Lung (tissue), 13 donors: ENCODE measurements around the gene ASB13. TPM values are rescaled to one million over a fixed set of nuclear protein-coding genes. Genes with fewer than 3 reads are reported as not detected.

Experiments
- ATAC-seq: fragments of 200-7000 bp; cut with Tn5 transposase; one replicate; pipeline ENCODE4 v1.9.1; 2020; ENCODE audit warnings: moderate number of reproducible peaks; ENCODE audit not compliant: insufficient read depth, low FRiP score
- DNase-seq, 3 donors: peaks; one replicate each; pipeline ENCODE4 v3.0.0-alpha.2; 2013 to 2017
- H3K27ac ChIP-seq, 2 donors: one replicate each; pipeline ENCODE4 v1.5.1; 2013; ENCODE audit warnings: mild to moderate bottlenecking in 2 of 2, moderate library complexity in 2 of 2, control low read depth in 1 of 2, inconsistent platforms in 1 of 2, low read depth in 1 of 2, low read length in 1 of 2
- H3K27me3 ChIP-seq, 3 donors: one replicate each; pipeline ENCODE4 v1.5.1; 2013; ENCODE audit warnings: low read length in 2 of 3; ENCODE audit not compliant: control insufficient read depth in 3 of 3, insufficient read depth in 3 of 3
- H3K36me3 ChIP-seq, 4 donors: one replicate each; pipeline ENCODE4 v1.5.1; 2013; ENCODE audit warnings: low read length in 4 of 4, mild to moderate bottlenecking in 1 of 4, moderate library complexity in 1 of 4; ENCODE audit not compliant: control insufficient read depth in 4 of 4, insufficient read depth in 4 of 4
- H3K4me1 ChIP-seq, 5 donors: one replicate each; pipeline ENCODE4 v1.5.1; 2013; ENCODE audit warnings: low read length in 5 of 5, mild to moderate bottlenecking in 2 of 5, moderate library complexity in 1 of 5; ENCODE audit not compliant: control insufficient read depth in 5 of 5, insufficient read depth in 5 of 5
- H3K4me3 ChIP-seq: one replicate; pipeline ENCODE4 v1.5.1; 2013; ENCODE audit warnings: mild to moderate bottlenecking, control low read depth, moderate library complexity
- H3K9ac ChIP-seq, 2 donors: one replicate each; pipeline ENCODE4 v1.5.1; 2013; ENCODE audit warnings: low read length in 2 of 2, control low read depth in 1 of 2; ENCODE audit not compliant: insufficient read depth in 1 of 2
- H3K9me3 ChIP-seq, 4 donors: one replicate each; pipeline ENCODE4 v1.5.1; 2013; ENCODE audit warnings: low read length in 3 of 4, mild to moderate bottlenecking in 1 of 4, moderate library complexity in 1 of 4; ENCODE audit not compliant: control insufficient read depth in 4 of 4, insufficient read depth in 3 of 4
- CTCF ChIP-seq: IDR thresholded peaks from 2 replicates; pipeline ENCODE4 v1.5.1; 2012; ENCODE audit warnings: mild to moderate bottlenecking; ENCODE audit errors: control extremely low read depth, extremely low read depth
- WGBS, 2 donors: extraction: QIAGEN DNeasy Blood & Tissue Kit; methylation state at CpG; one replicate each; pipeline ENCODE4 v1.1.7; 2013; 5-methylcytosine and 5-hydroxymethylcytosine counted together
- polyA plus RNA-seq, 2 donors: library from polyadenylated mRNA; stranded (reverse); fragments of 200-250 nt; gene quantifications; one replicate each; pipeline ENCODE4 v1.2.1, GENCODE V29; 2013
- small RNA-seq: library from RNA; depleted of rRNA; stranded (forward); fragments of <200 nt; gene quantifications from one replicate; pipeline ENCODE3, GENCODE V24; 2014; ENCODE audit warnings: low replicate concordance
- total RNA-seq, 2 donors: library from RNA; depleted of rRNA in 1 of 2; stranded (reverse); fragments of >200 nt in 1 of 2; gene quantifications; one replicate each; pipeline ENCODE4 v1.2.1, GENCODE V29; 2014 to 2021
- donor health status: control.
- donor health status: control.
- donor health status: Bipolar disorder and iron deficiency.
- donor health status: healthy.
- donor health status: DM: yes; HTN: yes; CAD: no.

The ASB13 gene
- total and polyA plus RNA-seq, 4 donors = 5.2 to 26.2 (median 14.7) TPM

DNA sequence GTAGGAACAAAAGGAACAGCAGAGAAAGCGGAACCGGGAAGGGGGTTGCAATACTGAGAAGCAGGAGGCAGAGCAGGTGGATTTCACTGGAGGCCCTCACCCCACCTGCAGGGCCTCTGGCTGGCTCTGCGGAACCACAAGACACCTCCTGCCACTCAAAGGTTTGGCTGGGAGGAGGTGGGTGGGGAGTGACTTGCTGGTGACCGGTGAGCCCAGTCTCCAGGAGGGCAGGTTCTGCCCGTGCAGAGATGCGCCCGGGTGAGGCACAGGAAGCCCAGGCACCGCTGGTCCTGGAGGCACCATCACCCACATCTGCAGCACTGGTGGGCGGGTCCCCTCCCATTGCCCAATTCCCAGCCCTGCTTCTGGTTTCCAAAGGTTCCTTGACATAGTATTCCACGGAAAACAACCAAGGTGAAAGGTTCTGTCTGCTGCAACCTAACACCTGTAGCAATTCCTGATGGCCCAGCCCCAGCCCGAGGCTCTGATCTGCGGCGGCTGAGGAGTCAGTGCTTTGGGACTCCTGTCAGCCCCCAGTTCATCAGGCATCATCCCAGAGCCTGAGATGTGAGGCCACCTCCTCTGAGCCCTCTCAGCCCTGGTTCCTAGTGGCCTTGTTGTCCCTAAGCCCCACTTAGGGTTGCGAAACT, 77.3 kb downstream of the ASB13 start:
- no peak overlapping the region for H3K9ac ChIP-seq
- WGBS, 2 donors = 90 to 94% methylated on average over 14 of the region's 14 CpGs
- no peaks in the 10 kb centered on the region for H3K9me3 ChIP-seq
- no peaks in the 10 kb centered on the region for H3K36me3 ChIP-seq
- no peak overlapping the region for H3K4me3 ChIP-seq
- TF ChIP-seq CTCF = no peak
- no peak overlapping the region for H3K27ac ChIP-seq
- peaks cover 2 to 18% (median 6%) of the 10 kb centered on the region in 5 donors for H3K4me1 ChIP-seq
- DNase-seq (no peak), ATAC-seq (no peak)
- no peaks in the 10 kb centered on the region for H3K27me3 ChIP-seq

Small RNAs within 50 kb of the gene (small RNA-seq; reads per million reads assigned to genes)
- not detected for gene AL365356.2
- gene RN7SL445P = not detected

Other genes starting within 250 kb of the ASB13 start
- not detected for gene CALML5, start 167.0 kb downstream of the ASB13 start, total RNA-seq
- gene CALML5, start 167.0 kb downstream of the ASB13 start, polyA plus RNA-seq = not detected
- gene CALML3, start 141.6 kb downstream of the ASB13 start, total RNA-seq = under 1 TPM in 1 of 2 donors, not detected in 1; 0.11 TPM
- gene CALML3, start 141.6 kb downstream of the ASB13 start, polyA plus RNA-seq = under 1 TPM; 0.02 to 0.04 TPM
- gene TASOR2, start 18.2 kb upstream of the ASB13 start, total RNA-seq = 100 to 1,000 TPM in 1 of 2 donors, 10 to 100 TPM in 1; 45.4 to 108 TPM
- gene TASOR2, start 18.2 kb upstream of the ASB13 start, polyA plus RNA-seq = 10 to 100 TPM; 12.3 to 12.8 TPM
- 100 to 1,000 TPM; 167 to 300 TPM for gene GDI2, start 146.8 kb upstream of the ASB13 start, total RNA-seq
- gene GDI2, start 146.8 kb upstream of the ASB13 start, polyA plus RNA-seq = 100 to 1,000 TPM in 1 of 2 donors, 10 to 100 TPM in 1; 64.2 to 162 TPM
- gene ANKRD16, start 223.3 kb upstream of the ASB13 start, total RNA-seq = 10 to 100 TPM in 1 of 2 donors, 1 to 10 TPM in 1; 7.7 to 14.0 TPM
- 1 to 10 TPM; 4.5 to 5.0 TPM for gene ANKRD16, start 223.3 kb upstream of the ASB13 start, polyA plus RNA-seq
- gene FBH1, start 223.6 kb upstream of the ASB13 start, total RNA-seq = 10 to 100 TPM; 85.3 to 93.2 TPM
- gene FBH1, start 223.6 kb upstream of the ASB13 start, polyA plus RNA-seq = 10 to 100 TPM; 39.4 to 42.2 TPM